ENCODE measurements around the gene MAP3K4. TPM values are rescaled to one million over a fixed set of nuclear protein-coding genes. Genes with fewer than 3 reads are reported as not detected.

MAP3K4 gene
- total RNA-seq, 1 donor from 2014 or later, result 25.5 TPM

GRCh38 chr6:161150566-161150965 lies 159.0 kb downstream of the MAP3K4 start:
- H3K9me3 Mint-ChIP-seq (ENCODE audit: low read depth), result no peaks in the 10 kb centered on the region
- peaks cover 12% of the 10 kb centered on the region for H3K36me3 Mint-ChIP-seq (ENCODE audit: low read depth)
- H3K4me1 Mint-ChIP-seq (ENCODE audit: low read depth), result no peaks in the 10 kb centered on the region
- no peaks in the 10 kb centered on the region for H3K27me3 Mint-ChIP-seq (ENCODE audit: low read depth)
- DNase-seq (ENCODE audit: low spot score), result no peak
- TF ChIP-seq CTCF (IDR thresholded peaks at IDR 0.05), result no peak
- H3K4me3 Mint-ChIP-seq (ENCODE audit: unreplicated experiment), result no peak overlapping the region
- no peak overlapping the region for H3K27ac Mint-ChIP-seq (ENCODE audit: unreplicated experiment)

- no peak overlapping the region for H3K4me3 Mint-ChIP-seq (ENCODE audit: unreplicated experiment)
- no peaks in the 10 kb centered on the region for H3K27me3 Mint-ChIP-seq (ENCODE audit: low read depth)
- H3K4me1 Mint-ChIP-seq (ENCODE audit: low read depth), result no peaks in the 10 kb centered on the region
- H3K27ac Mint-ChIP-seq (ENCODE audit: unreplicated experiment), result no peak overlapping the region
- no peak for TF ChIP-seq CTCF (IDR thresholded peaks at IDR 0.05)
- H3K36me3 Mint-ChIP-seq (ENCODE audit: low read depth), result peaks cover 12% of the 10 kb centered on the region
- no peak for DNase-seq (ENCODE audit: low spot score)
- H3K9me3 Mint-ChIP-seq (ENCODE audit: low read depth), result no peaks in the 10 kb centered on the region
Measured at GRCh38 chr6:161151059-161151645, 159.6 kb downstream of the MAP3K4 start.

DNA sequence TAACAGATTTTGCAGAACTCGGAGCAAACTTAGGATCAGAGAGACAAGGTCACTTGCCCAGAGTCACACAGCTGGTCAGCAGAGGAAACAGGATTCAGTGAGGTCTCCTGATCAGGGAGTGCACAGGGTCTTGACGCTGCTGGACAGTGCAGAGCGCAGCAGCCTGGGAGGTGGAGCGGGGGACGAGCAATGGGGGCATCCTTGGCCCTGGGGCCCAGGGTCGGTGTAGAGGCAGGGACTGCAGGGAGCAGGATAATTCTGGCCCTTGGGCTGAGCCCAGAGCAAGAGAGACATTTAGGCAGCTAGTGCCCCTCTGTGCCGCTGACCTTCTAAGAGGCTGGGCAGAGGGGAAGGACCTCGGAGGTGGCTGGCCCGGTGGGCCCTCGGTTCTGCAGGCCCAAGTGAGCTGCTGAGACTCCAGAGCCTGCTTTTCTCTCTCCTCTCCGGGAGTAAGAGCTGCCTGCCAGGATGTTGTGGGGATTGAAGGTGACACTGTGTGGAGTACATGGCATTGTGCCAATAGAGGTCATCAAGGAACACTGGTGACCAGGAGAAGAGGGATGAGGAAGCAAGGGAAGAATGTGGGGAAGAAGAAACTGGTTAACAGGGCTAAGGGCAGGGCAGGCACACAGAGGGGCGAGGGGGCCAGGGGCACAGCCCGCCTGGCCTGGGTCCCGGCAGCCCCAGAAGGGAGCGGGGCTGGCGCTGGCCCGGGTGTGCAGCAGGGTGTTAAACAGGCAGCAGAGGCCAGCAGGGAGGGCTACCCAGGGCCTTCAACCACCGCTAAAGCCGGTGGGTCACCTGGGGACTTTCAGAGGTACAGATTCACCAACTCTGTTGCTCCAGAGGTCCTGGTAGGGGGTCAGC lies 160.3 kb downstream of the MAP3K4 start:
- no peaks in the 10 kb centered on the region for H3K4me1 Mint-ChIP-seq (ENCODE audit: low read depth)
- no peak for DNase-seq (ENCODE audit: low spot score)
- H3K9me3 Mint-ChIP-seq (ENCODE audit: low read depth), result peaks cover 1% of the 10 kb centered on the region
- no peak overlapping the region for H3K27ac Mint-ChIP-seq (ENCODE audit: unreplicated experiment)
- H3K27me3 Mint-ChIP-seq (ENCODE audit: low read depth), result no peaks in the 10 kb centered on the region
- no peak overlapping the region for H3K4me3 Mint-ChIP-seq (ENCODE audit: unreplicated experiment)
- H3K36me3 Mint-ChIP-seq (ENCODE audit: low read depth), result peaks cover 13% of the 10 kb centered on the region
- TF ChIP-seq CTCF (IDR thresholded peaks at IDR 0.05), result no peak

DNA sequence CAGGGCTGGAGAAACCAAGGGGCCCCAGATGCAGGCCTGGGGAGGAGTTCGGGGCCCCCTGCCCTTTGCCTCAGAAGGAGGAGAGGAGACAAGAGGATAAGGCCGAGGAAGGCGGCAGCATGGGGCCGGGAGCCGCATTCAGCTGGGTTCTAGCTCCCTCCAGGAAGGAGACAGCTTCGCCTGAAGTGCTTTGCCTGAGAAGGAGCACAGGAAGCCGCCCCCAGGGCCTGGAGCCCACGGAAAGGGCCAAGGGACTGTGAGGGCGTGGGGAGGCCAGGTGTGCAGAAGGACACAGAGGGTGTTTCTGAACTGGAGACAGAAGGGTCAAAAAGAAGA lies 160.9 kb downstream of the MAP3K4 start:
- TF ChIP-seq CTCF (IDR thresholded peaks at IDR 0.05), result no peak
- H3K9me3 Mint-ChIP-seq (ENCODE audit: low read depth), result peaks cover 3% of the 10 kb centered on the region
- H3K4me1 Mint-ChIP-seq (ENCODE audit: low read depth), result no peaks in the 10 kb centered on the region
- H3K36me3 Mint-ChIP-seq (ENCODE audit: low read depth), result peaks cover 14% of the 10 kb centered on the region
- no peak overlapping the region for H3K4me3 Mint-ChIP-seq (ENCODE audit: unreplicated experiment)
- no peak overlapping the region for H3K27ac Mint-ChIP-seq (ENCODE audit: unreplicated experiment)
- DNase-seq (ENCODE audit: low spot score), result no peak
- H3K27me3 Mint-ChIP-seq (ENCODE audit: low read depth), result no peaks in the 10 kb centered on the region

DNA sequence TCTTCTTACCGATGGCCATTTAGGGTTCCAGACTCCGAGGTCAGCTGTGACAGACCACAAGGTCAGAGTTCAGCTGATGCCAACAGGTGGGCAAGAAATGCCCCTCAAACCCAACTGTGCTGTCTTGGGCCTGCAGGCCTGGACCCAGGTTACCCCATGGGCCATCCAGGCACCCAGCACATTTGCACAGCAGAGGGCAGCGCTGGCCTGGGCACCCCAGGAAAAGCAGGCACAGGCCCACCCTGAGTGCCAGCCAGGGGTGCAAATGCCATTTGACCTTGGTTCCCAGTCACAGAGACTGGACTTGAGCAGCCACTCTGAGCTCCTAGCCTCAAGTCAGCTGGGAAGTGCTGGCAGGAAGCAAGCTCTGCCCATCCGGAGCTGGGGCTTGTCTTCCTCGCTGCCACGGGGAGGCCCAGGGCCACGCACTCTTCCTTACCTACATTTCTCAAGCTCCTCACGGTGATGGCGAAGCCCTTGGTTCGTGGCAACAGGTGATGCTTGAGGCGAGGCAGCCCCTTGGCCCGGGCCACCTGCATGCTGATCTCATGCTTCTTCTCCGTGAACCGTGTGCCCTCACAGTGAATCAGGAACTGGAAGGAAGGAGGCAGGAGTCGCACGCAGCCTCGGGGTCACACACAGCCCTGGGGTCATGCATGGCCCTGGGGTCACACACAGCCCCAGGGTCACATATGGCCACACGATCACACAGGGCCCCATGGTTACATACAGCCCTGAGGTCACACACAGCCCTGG lies 161.5 kb downstream of the MAP3K4 start:
- Mint-ChIP-seq H3K36me3 (ENCODE audit: low read depth) (peaks cover 13% of the 10 kb centered on the region), H3K4me3 (ENCODE audit: unreplicated experiment) (no peak overlapping the region), H3K27me3 (ENCODE audit: low read depth) (no peaks in the 10 kb centered on the region), H3K9me3 (ENCODE audit: low read depth) (peaks cover 3% of the 10 kb centered on the region), H3K4me1 (ENCODE audit: low read depth) (no peaks in the 10 kb centered on the region), H3K27ac (ENCODE audit: unreplicated experiment) (no peak overlapping the region)
- TF ChIP-seq CTCF (IDR thresholded peaks at IDR 0.05), result peak; percentile 74
- DNase-seq (ENCODE audit: low spot score), result no peak

Data from chondrocyte (in vitro differentiated cells).